ENCODE results near the gene ENTR1. TPM values are rescaled to one million over a fixed set of nuclear protein-coding genes. Genes with fewer than 3 reads are reported as not detected.

Gene ENTR1
- total RNA-seq, 2 donors from 2014 or later: 19.9 to 52.5 TPM

DNA sequence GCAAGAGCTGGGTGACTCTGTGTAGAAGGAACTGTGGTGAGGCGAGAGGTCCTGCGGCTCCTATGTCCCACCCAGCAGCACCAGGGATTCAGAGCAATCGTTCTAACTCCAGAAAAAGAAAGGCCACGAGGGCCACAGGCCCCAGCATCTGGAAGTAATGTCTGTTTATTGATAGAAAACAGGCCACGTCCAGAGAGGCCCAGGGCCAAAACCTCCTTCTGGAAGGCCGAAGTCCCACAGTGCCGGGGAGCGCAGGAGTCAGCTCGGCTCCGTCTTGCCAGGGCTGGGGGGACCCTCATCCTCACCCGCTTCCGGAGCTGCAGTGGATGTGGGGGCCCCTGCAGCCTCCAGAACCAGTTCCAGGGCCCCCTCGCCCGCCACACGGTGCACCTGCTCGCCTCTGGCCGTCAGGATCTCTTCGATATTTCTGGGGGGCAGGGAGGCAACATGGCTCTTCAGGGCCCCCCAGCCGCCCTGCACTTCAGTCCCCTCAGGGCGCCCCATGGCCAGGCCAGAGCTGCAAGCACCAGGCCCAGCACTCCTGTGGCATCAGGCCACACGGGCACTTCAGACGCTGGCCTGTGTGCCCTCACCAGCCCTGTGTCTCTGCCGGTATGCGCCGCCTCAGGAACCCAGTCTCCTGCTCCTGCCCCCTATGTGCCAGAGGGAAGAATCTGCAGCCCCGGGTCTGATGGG, 48.5 kb downstream of the ENTR1 start:
- DNase-seq (ENCODE audit: low spot score): no peak
- intact Hi-C loops (cut with DNase I): no loop called here
- Histone ChIP-seq H3K9me3 (no peaks in the 10 kb centered on the region), H3K4me3 (no peak overlapping the region), H3K27ac (peak overlapping the region; percentile 22 to 50), H3K27me3 (replicated peaks; ENCODE audit: insufficient read depth) (no peaks in the 10 kb centered on the region), H3K4me1 (replicated peaks) (no peaks in the 10 kb centered on the region), H3K36me3 (no peaks in the 10 kb centered on the region)
- 83% methylated on average over 25 of the region's 26 CpGs for WGBS
- TF ChIP-seq POLR2A (IDR thresholded peaks at IDR 0.05) (no peak), POLR2AphosphoS5 (IDR thresholded peaks at IDR 0.05) (no peak)
- TF ChIP-seq, protein P1, sequence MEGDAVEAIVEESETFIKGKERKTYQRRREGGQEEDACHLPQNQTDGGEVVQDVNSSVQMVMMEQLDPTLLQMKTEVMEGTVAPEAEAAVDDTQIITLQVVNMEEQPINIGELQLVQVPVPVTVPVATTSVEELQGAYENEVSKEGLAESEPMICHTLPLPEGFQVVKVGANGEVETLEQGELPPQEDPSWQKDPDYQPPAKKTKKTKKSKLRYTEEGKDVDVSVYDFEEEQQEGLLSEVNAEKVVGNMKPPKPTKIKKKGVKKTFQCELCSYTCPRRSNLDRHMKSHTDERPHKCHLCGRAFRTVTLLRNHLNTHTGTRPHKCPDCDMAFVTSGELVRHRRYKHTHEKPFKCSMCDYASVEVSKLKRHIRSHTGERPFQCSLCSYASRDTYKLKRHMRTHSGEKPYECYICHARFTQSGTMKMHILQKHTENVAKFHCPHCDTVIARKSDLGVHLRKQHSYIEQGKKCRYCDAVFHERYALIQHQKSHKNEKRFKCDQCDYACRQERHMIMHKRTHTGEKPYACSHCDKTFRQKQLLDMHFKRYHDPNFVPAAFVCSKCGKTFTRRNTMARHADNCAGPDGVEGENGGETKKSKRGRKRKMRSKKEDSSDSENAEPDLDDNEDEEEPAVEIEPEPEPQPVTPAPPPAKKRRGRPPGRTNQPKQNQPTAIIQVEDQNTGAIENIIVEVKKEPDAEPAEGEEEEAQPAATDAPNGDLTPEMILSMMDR (IDR thresholded peaks at IDR 0.05): no peak

DNA sequence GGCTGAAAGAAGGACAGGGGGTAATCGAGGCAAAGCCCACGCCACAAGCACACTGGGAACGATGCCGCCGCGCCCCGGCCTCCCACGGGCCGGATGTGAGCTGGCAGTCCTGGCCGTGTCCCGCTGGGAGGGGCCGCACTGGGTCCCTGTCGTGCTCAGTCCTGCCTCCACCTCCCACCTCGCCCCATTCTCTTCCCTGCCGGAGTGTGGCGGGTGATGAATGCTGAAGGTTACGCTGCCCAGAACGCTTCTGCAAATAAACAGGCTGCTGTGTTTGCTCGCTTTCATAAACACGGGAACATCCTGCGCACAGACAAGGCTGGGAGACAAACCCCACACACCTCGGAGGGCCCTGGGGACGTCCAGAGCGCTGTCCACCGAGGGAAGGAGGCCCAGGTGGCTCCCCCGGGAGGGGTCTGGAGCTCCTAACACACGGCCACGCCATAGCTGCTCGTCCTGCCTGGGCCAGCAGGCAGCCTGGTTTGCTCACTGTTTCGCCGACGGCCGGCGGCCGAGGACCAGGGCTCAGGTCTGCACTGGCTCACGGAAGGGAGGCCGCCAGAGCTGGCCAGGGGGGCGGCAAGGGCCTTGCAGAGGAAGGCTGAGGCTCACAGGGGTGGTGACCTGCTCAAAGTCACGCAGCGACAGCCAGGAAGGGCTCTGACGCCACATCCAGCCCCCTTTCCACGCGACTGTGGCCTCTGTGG, 49.2 kb downstream of the ENTR1 start:
- Histone ChIP-seq H3K27me3 (replicated peaks; ENCODE audit: insufficient read depth) (no peaks in the 10 kb centered on the region), H3K4me1 (replicated peaks) (no peaks in the 10 kb centered on the region), H3K9me3 (no peaks in the 10 kb centered on the region), H3K36me3 (no peaks in the 10 kb centered on the region), H3K27ac (peak overlapping the region; percentile 22 to 50), H3K4me3 (no peak overlapping the region)
- intact Hi-C loops (cut with DNase I): no loop called here
- WGBS: 61% methylated on average over 35 of the region's 43 CpGs
- TF ChIP-seq POLR2A (IDR thresholded peaks at IDR 0.05) (no peak), POLR2AphosphoS5 (IDR thresholded peaks at IDR 0.05) (no peak)
- TF ChIP-seq, protein P1 (IDR thresholded peaks at IDR 0.05): no peak
- DNase-seq (ENCODE audit: low spot score): no peak

DNA sequence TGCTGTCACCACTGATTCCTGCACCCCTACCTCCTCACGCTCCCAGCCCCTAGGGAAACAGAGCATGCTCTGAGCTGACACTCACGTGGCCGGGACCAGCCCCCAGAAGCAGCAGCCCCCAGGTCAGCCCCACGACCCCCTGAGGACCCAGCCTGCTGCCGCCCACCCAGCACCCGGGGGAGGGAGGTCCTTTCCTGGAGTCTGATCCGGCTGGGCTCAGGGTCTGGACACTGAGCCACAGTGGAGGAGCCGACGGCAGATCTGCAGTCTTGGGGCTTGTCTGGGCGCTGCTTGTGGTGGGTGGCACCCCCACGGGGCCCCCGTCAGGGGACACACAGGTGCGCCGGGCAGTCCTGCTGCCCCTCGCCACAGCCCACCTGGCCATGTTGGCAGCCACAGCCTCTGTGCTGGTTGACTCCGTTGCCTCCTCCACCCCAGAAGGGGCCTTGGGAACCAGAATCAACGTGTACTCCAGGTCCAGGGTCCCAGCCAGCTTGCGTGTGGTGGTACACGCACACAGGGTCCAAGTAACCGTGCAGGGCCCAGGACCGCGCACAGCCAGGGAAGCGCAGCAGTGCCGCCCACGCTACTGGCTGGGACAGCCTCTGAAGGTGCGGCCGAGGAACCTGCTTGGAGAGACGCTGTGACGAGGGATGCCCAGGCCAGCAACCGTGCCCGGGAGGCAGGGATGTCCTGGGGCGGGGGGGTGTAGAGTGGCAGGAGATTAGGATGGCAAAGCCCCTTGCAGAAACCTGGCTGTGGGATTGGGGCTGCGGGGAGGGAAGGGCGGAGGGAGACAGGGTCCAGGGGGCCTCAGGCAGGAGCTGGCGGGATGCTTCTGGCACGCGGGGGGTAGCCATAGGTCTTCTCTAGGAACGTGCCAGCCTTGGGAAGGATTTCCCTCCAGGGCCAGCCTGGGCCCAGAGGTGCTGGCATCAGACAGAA, 50.4 kb downstream of the ENTR1 start:
- intact Hi-C loops (cut with DNase I): no loop called here
- WGBS: 74% methylated on average over 34 of the region's 38 CpGs
- Histone ChIP-seq H3K36me3 (no peaks in the 10 kb centered on the region), H3K4me3 (no peak overlapping the region), H3K27ac (peak overlapping the region in 1 of 2 donors; percentile 22), H3K27me3 (replicated peaks; ENCODE audit: insufficient read depth) (no peaks in the 10 kb centered on the region), H3K4me1 (replicated peaks) (no peaks in the 10 kb centered on the region), H3K9me3 (no peaks in the 10 kb centered on the region)
- no peak for DNase-seq (ENCODE audit: low spot score)
- TF ChIP-seq, protein P1 (IDR thresholded peaks at IDR 0.05): no peak
- TF ChIP-seq POLR2A (IDR thresholded peaks at IDR 0.05) (no peak), POLR2AphosphoS5 (IDR thresholded peaks at IDR 0.05) (no peak)

DNA sequence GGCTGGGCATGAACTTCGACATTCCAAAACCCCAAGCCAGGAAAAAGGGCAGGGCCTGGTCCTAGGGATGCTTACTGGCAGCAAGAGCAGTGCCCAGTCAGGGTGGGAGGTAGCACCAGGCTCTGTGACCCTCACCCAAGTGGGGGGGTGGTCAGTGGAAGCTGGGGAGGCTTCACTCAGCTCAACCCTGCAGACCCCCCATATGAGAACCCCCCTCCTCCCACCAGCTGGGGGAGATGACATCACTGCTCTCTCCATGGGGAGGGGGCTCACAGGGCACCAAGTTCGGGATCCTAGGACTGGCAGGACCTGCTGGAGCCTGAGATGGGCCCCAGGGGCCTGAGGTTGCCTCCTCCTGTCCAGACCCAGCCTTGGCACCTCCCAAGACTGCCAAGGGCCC, 51.5 kb downstream of the ENTR1 start:
- intact Hi-C loops (cut with DNase I): no loop called here
- H3K27me3 ChIP-seq (replicated peaks; ENCODE audit: insufficient read depth): no peaks in the 10 kb centered on the region
- WGBS: 65% methylated on average over 2 of the region's 2 CpGs

More for the DNA sequence above, 51.5 kb downstream of the ENTR1 start:
- Histone ChIP-seq H3K4me1 (replicated peaks) (no peaks in the 10 kb centered on the region), H3K36me3 (no peaks in the 10 kb centered on the region), H3K9me3 (no peaks in the 10 kb centered on the region), H3K4me3 (no peak overlapping the region), H3K27ac (no peak overlapping the region)
- no peak for DNase-seq (ENCODE audit: low spot score)
- TF ChIP-seq, protein P1 (IDR thresholded peaks at IDR 0.05): no peak
- TF ChIP-seq POLR2AphosphoS5 (IDR thresholded peaks at IDR 0.05) (no peak), POLR2A (IDR thresholded peaks at IDR 0.05) (no peak)
